HepG2 (cell line): ENCODE data around the gene GPS1. TPM values are rescaled to one million over a fixed set of nuclear protein-coding genes. Genes with fewer than 3 reads are reported as not detected.

Source experiments
- DNMT3B ChIP-seq: conservative IDR thresholded peaks from 2 replicates; pipeline ENCODE4 v1.6.1; 2016; ENCODE audit warnings: missing biosample characterization, control low read depth
- ELF1 ChIP-seq: sonication (generic); formaldehyde crosslinking; IDR thresholded peaks from 2 replicates; pipeline ENCODE4 v1.4.0; 2020; ENCODE audit warnings: missing genetic modification reagents
- FOSL1 ChIP-seq: sonication (generic); formaldehyde crosslinking; IDR thresholded peaks from 2 replicates; pipeline ENCODE4 v1.9.0; 2021; ENCODE audit warnings: missing genetic modification reagents, borderline replicate concordance
- ISL2 ChIP-seq: sonication (generic); formaldehyde crosslinking; IDR thresholded peaks from 2 replicates; pipeline ENCODE4 v1.5.0; 2020; ENCODE audit warnings: missing genetic modification reagents
- KAT8 ChIP-seq: IDR thresholded peaks from 2 replicates; pipeline ENCODE4 v1.6.1; 2016; ENCODE audit warnings: missing genetic modification reagents, missing compliant biosample characterization
- KLF11 ChIP-seq: IDR thresholded peaks from 2 replicates; pipeline ENCODE4 v1.6.1; 2016; ENCODE audit warnings: missing compliant biosample characterization
- MEIS1 ChIP-seq: sonication (generic); formaldehyde crosslinking; IDR thresholded peaks from 2 replicates; pipeline ENCODE4 v1.9.0; 2021; ENCODE audit warnings: mild to moderate bottlenecking, missing genetic modification reagents, moderate library complexity, borderline replicate concordance
- NR2F1 ChIP-seq, 2 experiments: fragments of 450-650 bp in 1 of 2; formaldehyde crosslinking in 1 of 2; IDR thresholded peaks; 2 replicates each; pipeline versions ENCODE4 v1.5.0 to v1.6.1; 2016 to 2020; ENCODE audit warnings: mild to moderate bottlenecking in 1 of 2, missing compliant biosample characterization in 1 of 2, missing genetic modification reagents in 1 of 2, moderate library complexity in 1 of 2
- NR3C1 ChIP-seq: sonication (generic); formaldehyde crosslinking; IDR thresholded peaks from 2 replicates; pipeline ENCODE4 v1.4.0; 2020; ENCODE audit warnings: missing genetic modification reagents
- PHF21A ChIP-seq: sonication (generic); formaldehyde crosslinking; IDR thresholded peaks from 2 replicates; pipeline ENCODE4 v1.5.0; 2020; ENCODE audit warnings: mild to moderate bottlenecking, missing genetic modification reagents
- RFX1 ChIP-seq: fragments of 450-650 bp; IDR thresholded peaks from 2 replicates; pipeline ENCODE4 v1.6.1; 2017
- SMAD1 ChIP-seq: sonication (generic); formaldehyde crosslinking; IDR thresholded peaks from 2 replicates; pipeline ENCODE4 v1.4.0; 2020; ENCODE audit warnings: missing genetic modification reagents, low read depth, mild to moderate bottlenecking, borderline replicate concordance
- ZEB1 ChIP-seq: IDR thresholded peaks from 2 replicates; pipeline ENCODE4 v1.6.1; 2012; ENCODE audit warnings: mild to moderate bottlenecking, low read depth, inconsistent platforms; ENCODE audit not compliant: insufficient replicate concordance
- ZFP36L2 ChIP-seq: sonication (generic); formaldehyde crosslinking; IDR thresholded peaks from 2 replicates; pipeline ENCODE4 v1.4.0; 2020; ENCODE audit warnings: missing genetic modification reagents
- ZFP37 ChIP-seq: sonication (generic); formaldehyde crosslinking; IDR thresholded peaks from 2 replicates; pipeline ENCODE4 v1.4.0; 2020; ENCODE audit warnings: missing genetic modification reagents, borderline replicate concordance
- ZKSCAN5 ChIP-seq: sonication (generic); formaldehyde crosslinking; IDR thresholded peaks from 2 replicates; pipeline ENCODE4 v1.5.1; 2020; ENCODE audit warnings: mild to moderate bottlenecking, missing genetic modification reagents
- ZNF296 ChIP-seq: sonication (generic); formaldehyde crosslinking; conservative IDR thresholded peaks from 2 replicates; pipeline ENCODE4 v1.5.0; 2020; ENCODE audit warnings: mild to moderate bottlenecking, missing genetic modification reagents
- ZNF501 ChIP-seq: sonication (generic); formaldehyde crosslinking; IDR thresholded peaks from 2 replicates; pipeline ENCODE4 v1.5.1; 2020; ENCODE audit warnings: mild to moderate bottlenecking, moderate library complexity, missing genetic modification reagents
- ZNF670 ChIP-seq: sonication (generic); formaldehyde crosslinking; IDR thresholded peaks from 2 replicates; pipeline ENCODE4 v1.8.0; 2022; ENCODE audit warnings: mild to moderate bottlenecking, missing genetic modification reagents, borderline replicate concordance
- ZNF776 ChIP-seq: sonication (generic); formaldehyde crosslinking; IDR thresholded peaks from 2 replicates; pipeline ENCODE4 v1.4.0; 2020; ENCODE audit warnings: mild to moderate bottlenecking, missing genetic modification reagents
- ZNF790 ChIP-seq: sonication (generic); formaldehyde crosslinking; IDR thresholded peaks from 2 replicates; pipeline ENCODE4 v1.8.0; 2022; ENCODE audit warnings: missing genetic modification reagents, mild to moderate bottlenecking, borderline replicate concordance
- ZNF879 ChIP-seq: sonication (generic); formaldehyde crosslinking; IDR thresholded peaks from 2 replicates; pipeline ENCODE4 v1.8.1; 2023; ENCODE audit warnings: missing genetic modification reagents
- polyA plus RNA-seq, 8 experiments: library from polyadenylated mRNA; depleted of rRNA in 3 of 8; stranded (reverse) in 7 of 8; unstranded in 1 of 8; fragments of >200 nt; fragmentation: Illumina TruSeq in 4 of 8; extraction: Trizol in 4 of 8; gene quantifications; 2 replicates each; pipeline versions ENCODE4 v1.2.1 to v1.2.3, GENCODE V29; 2011 to 2016; ENCODE audit warnings: low read depth in 4 of 8, missing spikeins in 1 of 8, mixed read lengths in 1 of 8; ENCODE audit not compliant: insufficient read depth in 1 of 8
- total RNA-seq, 5 experiments: library from RNA; depleted of rRNA; stranded (reverse); fragments of >200 nt; fragmentation: Illumina TruSeq; extraction: Trizol; gene quantifications; 2 replicates each; pipeline ENCODE4 v1.2.3, GENCODE V29; 2016; ENCODE audit warnings: low read depth in 1 of 5
- TF ChIP-seq, protein P1 (sequence below): sonication (generic); formaldehyde crosslinking; IDR thresholded peaks from 2 replicates; pipeline ENCODE4 v1.4.0; 2020; ENCODE audit warnings: mild to moderate bottlenecking, missing genetic modification reagents
- TF ChIP-seq, protein P2 (sequence below): sonication (generic); formaldehyde crosslinking; IDR thresholded peaks from 2 replicates; pipeline ENCODE4 v1.8.1; 2023; ENCODE audit warnings: missing genetic modification reagents, mild to moderate bottlenecking, borderline replicate concordance
- TF ChIP-seq, protein P3 (sequence below): sonication (generic); formaldehyde crosslinking; IDR thresholded peaks from 2 replicates; pipeline ENCODE4 v1.9.0; 2021; ENCODE audit warnings: missing genetic modification reagents, mild to moderate bottlenecking, borderline replicate concordance

Gene GPS1
- total and polyA plus RNA-seq, 2 of the 13 experiments (the other 11 are each of a cell fraction or from before 2014, with no cell fraction given), result 124 to 128 TPM

GRCh38 chr17:82065638-82066303 lies 14.1 kb downstream of the GPS1 start, which contains the start of gene DUS1L (continued):
- TF ChIP-seq ZEB1 (no peak), NR3C1 (CRISPR knock-in tag) (no peak), DNMT3B (CRISPR knock-in tag) (no peak), MEIS1 (CRISPR knock-in tag) (peak; percentile 62; the same call in 1 of the 2 replicates), SMAD1 (peak; percentile 55; the same call in 1 of the 2 replicates), ZNF296 (CRISPR knock-in tag) (peak; percentile 50; the same call in 1 of the 2 replicates), FOSL1 (no peak), ELF1 (CRISPR knock-in tag) (peak; percentile 35; the same call in 1 of the 2 replicates), ZFP37 (CRISPR knock-in tag) (no peak), PHF21A (CRISPR knock-in tag) (peak; percentile 71), ZNF776 (CRISPR knock-in tag) (peak; percentile 98), ZNF501 (CRISPR knock-in tag) (peak; percentile 50; the same call in 1 of the 2 replicates), NR2F1 (CRISPR knock-in tag; IDR thresholded peaks at IDR 0.05) (peak; percentile 100), ZNF670 (CRISPR knock-in tag) (peak; percentile 61), ZFP36L2 (CRISPR knock-in tag) (no peak), ZNF879 (CRISPR knock-in tag) (peak; percentile 73; the same call in 1 of the 2 replicates), RFX1 (no peak), ZKSCAN5 (no peak), ZNF790 (CRISPR knock-in tag) (peak; percentile 93; the same call in 1 of the 2 replicates), KLF11 (CRISPR knock-in tag) (no peak), KAT8 (CRISPR knock-in tag) (peak; percentile 97), ISL2 (CRISPR knock-in tag) (peak; percentile 70)
- TF ChIP-seq, protein P1, sequence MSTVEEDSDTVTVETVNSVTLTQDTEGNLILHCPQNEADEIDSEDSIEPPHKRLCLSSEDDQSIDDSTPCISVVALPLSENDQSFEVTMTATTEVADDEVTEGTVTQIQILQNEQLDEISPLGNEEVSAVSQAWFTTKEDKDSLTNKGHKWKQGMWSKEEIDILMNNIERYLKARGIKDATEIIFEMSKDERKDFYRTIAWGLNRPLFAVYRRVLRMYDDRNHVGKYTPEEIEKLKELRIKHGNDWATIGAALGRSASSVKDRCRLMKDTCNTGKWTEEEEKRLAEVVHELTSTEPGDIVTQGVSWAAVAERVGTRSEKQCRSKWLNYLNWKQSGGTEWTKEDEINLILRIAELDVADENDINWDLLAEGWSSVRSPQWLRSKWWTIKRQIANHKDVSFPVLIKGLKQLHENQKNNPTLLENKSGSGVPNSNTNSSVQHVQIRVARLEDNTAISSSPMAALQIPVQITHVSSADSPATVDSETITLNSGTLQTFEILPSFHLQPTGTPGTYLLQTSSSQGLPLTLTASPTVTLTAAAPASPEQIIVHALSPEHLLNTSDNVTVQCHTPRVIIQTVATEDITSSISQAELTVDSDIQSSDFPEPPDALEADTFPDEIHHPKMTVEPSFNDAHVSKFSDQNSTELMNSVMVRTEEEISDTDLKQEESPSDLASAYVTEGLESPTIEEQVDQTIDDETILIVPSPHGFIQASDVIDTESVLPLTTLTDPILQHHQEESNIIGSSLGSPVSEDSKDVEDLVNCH (CRISPR knock-in tag), result no peak
- TF ChIP-seq, protein P2, sequence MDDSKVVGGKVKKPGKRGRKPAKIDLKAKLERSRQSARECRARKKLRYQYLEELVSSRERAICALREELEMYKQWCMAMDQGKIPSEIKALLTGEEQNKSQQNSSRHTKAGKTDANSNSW (CRISPR knock-in tag), result 0 out of 2 replicates have a peak, but pooled peaks have one; percentile 36
- TF ChIP-seq, protein P3, sequence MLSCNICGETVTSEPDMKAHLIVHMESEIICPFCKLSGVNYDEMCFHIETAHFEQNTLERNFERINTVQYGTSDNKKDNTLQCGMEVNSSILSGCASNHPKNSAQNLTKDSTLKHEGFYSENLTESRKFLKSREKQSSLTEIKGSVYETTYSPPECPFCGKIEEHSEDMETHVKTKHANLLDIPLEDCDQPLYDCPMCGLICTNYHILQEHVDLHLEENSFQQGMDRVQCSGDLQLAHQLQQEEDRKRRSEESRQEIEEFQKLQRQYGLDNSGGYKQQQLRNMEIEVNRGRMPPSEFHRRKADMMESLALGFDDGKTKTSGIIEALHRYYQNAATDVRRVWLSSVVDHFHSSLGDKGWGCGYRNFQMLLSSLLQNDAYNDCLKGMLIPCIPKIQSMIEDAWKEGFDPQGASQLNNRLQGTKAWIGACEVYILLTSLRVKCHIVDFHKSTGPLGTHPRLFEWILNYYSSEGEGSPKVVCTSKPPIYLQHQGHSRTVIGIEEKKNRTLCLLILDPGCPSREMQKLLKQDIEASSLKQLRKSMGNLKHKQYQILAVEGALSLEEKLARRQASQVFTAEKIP (CRISPR knock-in tag), result no peak
